HG03469 (cell line): ENCODE results near the gene EML6.

ENCODE experiments used
- ATAC-seq: cut with Tn5 transposase; IDR thresholded peaks from one replicate; pipeline ENCODE4 v1.9.1; 2021; ENCODE audit warnings: mild to moderate bottlenecking, moderate library complexity, moderate number of reproducible peaks; ENCODE audit not compliant: unreplicated experiment

EML6 gene

DNA sequence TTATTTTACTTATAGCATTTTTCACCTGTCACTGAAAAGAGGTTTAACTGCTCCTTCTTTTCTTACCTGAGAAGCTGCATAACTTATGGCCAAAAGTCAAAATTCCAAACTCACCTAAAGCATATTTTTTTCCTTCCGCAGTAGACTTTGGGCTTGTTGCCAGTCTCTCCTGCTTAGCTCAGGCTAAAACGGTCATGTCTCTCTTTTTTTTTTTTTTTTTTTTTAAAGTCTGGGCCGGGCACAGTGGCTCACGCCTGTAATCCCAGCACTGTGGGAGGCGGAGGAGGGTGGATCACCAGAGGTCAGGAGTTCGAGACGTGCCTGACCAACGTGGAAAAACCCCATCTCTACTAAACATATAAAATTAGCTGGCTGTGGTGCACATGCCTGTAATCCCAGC is 213.3 kb downstream of the EML6 start:
- ATAC-seq: no peak

DNA sequence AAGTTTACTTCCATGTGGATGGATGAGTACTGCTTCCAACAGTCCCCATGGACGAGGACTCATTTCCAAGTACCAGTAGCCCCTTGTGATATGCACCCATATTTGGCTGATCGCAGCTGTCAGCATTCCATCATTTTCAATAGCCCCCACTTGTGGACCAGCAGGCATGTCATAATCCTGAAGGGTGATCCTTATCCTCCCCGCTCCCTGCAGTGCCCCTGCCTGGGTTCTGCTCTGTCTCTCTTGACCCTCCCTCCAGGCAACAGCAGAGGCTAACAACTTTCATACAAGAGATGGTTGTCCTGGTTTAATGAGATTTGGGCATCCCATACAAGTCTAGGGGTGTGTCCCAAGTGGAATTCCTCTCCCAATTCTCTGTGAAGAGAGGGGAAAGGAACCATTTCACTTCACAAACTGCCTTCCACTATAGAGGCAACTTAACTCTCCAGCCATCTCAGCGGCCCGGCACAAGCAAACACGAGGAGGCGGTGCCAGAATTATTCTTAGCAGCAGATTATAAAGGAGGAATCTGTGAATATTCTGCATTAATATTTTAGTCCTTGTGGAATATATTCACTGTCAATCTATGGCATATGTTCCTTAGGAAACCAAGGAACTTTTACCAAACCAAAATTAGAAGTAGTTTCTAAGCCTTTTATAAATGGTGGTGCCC is 216.1 kb downstream of the EML6 start:
- no peak for ATAC-seq

DNA sequence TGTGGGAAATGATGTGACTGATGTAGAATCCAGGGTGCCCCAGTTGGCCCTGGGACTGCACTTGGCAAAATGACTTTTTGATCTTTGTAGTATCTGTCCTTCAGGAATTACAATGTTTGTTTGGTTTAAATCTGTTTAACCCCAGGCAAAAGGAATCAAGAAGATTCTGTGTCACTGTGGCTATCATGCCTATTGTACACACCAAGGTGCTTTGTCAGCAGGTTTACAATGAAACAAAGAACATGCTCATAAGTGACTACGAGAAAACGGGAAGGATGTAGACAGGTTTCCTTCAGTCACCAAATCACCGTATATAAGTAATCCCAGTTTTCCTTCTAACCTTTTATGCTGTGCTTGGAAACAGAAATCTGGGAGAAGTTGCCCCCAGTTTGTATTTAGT is 217.3 kb downstream of the EML6 start:
- ATAC-seq: no peak

DNA sequence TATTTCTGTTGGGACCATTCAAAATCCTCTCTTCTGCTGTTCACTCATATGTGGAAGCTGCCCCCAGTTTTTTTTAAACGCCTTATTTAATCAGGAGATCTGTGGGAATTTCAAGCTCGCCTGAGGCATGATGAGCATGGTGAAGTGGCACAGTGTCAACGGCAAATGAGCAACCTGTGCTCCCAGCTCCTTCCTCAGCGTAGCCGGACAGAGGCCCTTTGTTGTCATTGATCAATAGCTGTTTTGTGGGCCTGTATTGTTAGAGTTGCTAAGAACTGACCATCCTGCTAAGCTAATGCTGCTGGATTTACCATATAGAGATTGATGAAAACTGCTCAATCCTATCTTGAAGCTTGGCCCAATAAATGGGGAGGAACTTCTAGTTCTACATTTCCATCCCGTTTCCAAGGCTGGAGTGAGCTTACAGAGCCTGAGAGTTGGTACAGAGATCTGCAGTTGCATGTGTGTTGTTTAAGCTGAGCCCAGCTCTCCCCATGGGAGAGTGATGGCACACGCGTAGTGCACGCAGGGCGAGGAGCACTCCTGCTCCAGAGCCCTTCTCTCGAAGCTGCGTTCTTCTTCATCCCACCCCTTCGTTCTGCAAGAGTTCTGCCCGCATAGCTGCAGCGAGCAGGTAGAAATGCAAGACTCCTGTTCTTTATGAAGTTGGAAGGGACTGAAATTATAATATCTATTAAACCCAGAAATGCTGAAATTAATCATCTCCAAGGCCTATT is 218.0 kb downstream of the EML6 start:
- no peak for ATAC-seq

DNA sequence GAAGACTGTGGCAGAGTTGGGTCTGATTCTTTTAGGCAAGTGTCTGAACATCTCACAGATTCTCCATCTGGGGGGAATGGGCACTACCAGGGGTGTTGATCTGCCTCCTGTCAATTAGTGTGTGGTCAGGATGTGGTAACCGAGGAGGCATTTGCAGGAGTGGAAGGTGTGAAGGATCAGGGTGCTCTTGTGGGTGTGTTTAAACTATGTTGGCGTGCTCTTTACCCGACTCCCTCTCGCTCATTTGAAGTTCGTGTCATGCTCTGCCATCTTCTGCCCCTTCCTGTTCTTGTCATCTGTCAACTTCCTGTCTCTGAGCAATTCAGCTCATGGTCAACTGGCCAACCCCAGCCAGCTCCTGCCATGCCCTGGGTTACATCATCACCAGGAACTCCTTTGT is 218.9 kb downstream of the EML6 start:
- ATAC-seq: no peak

DNA sequence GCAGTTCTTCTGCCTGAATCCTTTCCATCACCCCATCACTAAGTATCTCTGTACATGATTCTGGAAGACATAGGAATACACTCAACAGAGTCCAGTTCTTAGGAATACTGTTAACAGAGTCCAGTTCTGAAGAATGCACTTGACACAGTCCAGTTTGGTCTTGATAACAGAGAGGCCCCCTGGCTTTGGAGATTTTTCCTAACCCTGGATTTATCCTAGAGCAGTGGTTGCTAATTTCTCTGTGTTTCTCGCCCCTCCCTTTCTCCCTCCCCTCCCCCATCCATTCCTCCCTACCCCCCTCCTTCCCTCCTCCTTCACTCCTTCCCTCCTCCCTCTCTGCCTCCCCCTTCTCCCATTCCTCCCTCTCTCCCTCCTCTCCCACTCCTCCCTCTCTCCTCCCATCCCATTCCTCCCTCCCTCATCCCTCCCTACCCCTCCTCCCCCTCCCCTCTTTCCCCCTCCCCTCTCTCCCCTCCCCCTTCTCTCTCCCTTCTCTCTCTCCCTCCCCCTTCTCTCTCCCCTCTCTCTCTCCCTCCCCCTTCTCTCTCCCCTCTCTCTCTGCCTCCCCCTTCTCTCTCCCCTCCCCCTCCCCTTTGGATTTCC is 221.4 kb downstream of the EML6 start:
- ATAC-seq: no peak

DNA sequence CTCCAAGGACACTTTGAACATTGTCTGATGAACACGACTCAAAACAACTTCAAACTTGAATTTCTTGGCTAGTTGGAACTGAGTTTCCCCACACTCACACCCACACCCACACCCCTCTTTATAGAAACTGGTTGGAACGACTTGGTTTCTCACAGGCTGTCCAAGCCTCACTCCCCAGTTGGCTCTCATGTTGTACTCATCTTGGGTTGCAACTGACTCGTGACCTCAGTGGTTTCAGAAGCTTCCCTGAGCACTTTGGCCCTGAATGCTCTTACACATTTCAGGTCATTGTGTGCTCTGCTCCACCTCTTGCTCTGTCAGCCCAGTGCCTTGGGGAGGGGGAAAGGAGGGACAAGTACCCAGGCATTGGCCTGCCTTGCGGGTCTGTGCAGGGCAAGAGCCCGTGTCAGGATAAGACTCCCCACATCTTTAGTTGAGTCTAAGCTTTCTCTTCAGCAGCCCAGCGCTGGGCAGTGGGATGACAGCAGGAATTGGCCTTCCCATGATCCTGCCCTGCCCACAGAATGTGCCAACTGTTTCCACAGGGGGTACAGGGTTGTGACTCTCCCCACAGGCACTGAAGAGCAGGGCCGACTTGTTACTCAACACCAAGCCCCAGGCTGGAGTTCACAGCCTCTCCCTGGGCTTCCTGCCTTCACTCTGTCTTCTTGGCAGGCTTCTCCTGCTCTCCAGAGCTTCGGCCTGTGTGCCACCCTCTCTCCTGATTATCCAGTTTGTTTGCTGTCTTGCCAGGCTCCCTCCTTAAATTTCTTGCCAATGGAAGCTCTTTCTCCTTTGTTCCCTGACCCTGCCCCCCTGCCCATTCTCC is 222.1 kb downstream of the EML6 start:
- ATAC-seq: peak; percentile 50

DNA sequence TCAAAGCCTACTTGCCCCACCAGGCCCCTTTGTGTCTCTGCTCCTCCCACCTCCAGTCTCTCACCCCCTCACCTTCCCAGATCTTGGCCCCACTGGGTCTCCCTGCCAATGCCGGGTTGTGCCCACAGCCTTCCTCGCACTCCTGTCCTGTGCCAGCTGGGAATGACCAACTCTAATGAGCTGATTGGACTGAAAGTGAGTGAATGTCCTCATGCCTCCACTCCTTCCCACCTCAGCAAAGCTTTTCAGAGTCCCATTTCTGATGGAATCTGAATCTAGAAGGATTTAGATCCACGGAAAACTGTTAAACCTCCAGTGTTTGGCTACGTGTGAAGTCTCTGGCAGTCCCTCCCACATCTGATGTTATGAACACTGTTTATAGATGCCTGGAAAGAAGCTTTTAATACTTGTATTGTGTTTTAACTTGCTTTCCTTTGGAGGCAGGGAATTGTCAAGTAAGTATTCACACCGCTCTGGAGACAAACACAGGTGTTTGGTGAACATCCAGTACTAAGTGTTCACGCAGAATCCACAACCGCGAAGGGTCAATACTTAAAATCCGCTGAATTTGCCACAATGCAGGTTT is 222.9 kb downstream of the EML6 start:
- ATAC-seq: no peak

DNA sequence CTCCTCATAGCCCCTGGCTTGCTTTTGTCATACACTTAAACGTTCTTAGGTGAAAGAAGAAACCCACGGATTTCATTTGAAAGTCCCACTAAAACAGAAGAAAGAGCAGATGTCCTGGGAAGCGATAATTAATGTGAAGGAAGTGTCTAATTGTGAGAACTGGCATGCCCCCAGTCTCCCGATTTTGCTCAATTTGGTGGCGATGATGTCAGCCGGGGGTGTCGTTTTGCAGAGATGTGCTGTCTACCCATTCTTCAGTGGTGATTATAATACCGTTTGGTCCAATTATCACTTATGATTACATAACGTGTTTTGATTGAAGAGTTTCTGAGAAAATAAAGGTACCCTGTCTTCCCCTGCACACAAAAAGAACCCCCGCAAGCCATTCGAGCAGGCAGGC is 223.7 kb downstream of the EML6 start:
- no peak for ATAC-seq

DNA sequence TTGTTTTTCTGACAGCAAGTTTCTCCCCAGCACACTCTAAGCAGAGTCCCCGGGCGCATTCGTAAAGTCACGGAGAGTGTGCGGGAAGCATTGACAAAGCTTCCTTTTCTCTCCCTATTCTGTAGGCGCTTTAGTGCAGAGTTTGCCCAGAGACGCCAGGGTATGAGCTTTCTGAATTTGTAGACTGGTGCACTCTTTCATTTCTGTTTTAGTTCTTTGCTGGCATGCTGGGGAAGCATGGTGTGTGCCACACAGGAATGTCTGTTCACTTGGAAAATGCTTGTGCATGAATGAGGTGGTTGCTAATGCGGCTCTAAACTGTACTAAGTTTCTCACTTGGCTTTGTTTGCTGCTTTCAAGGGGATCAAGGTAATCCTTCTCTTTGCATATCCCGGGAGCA is 224.2 kb downstream of the EML6 start:
- ATAC-seq: no peak

DNA sequence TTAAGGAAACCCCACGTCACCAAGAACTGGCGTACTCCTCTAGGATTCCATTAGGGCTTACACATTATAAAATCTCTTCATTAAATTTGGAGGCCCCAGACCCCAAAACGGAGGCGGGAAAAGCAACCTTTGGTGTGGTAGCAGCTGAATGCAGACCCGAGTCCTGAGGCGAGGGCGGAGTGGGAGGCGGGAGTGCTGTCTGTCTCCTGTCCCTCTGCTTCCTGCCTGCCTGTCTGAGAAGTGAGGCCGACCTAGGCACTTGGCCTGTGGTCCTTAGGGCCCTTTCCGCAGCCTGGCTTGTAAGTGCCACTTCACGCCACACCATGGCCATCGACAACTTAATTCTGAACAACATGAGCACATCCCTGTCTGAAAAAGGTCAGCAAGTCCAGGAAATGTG is 224.7 kb downstream of the EML6 start:
- ATAC-seq: no peak

DNA sequence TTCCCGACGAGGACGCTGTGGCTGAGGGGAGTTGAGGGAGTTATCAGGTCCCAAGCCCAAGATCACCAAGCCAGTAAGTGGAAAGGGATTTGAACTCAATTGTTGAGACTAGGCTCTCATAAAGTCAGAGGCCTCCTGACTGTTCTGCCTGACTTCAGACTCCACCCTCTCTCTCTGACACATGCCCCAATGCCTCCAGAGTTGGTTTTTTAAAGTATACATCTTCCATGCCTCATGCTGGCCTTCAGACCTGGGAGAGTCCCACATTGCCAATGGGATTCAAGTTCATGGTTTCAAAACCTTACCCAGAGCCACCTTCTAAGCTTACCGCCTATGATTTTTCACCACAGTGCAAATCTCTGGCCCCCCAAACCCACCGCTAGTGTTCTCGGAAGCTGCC is 226.0 kb downstream of the EML6 start:
- no peak for ATAC-seq

DNA sequence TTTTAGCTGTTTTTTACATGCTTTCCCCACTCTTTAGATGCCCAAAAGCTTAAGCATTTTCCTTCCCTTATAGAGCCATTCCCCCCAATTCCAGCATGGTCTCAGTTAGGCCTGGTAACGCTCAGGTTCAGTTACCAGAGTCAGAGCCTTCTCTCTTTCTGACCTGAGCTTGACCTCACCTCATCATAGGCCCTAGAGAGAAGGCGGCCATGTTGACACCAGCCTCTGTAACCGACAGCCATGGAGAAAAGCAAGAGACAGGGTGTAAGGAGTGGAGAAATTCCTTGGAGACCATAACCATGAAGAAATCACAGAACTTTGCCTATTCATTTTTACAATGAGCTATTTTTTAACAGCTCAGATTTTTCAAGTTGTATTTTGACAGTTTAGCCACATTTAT is 227.3 kb downstream of the EML6 start:
- ATAC-seq: no peak

DNA sequence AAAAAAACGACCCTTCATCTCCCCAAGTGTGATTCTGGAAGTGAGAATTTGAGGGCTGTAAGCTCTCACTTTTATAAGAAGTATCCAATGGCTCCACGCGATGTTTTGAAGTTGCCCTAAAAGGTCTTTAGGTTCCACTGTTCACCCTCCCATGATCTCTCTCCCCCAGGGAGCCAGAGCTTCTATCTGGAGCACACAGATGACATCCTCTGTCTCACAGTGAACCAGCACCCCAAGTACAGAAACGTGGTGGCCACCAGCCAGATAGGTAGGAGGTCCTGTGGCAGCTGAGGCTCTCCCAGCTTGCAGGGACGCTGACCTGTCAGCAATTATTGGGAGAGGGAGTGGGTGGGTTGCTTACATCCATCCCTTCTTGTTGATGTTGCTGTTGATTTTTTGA is 229.0 kb downstream of the EML6 start:
- ATAC-seq: no peak

DNA sequence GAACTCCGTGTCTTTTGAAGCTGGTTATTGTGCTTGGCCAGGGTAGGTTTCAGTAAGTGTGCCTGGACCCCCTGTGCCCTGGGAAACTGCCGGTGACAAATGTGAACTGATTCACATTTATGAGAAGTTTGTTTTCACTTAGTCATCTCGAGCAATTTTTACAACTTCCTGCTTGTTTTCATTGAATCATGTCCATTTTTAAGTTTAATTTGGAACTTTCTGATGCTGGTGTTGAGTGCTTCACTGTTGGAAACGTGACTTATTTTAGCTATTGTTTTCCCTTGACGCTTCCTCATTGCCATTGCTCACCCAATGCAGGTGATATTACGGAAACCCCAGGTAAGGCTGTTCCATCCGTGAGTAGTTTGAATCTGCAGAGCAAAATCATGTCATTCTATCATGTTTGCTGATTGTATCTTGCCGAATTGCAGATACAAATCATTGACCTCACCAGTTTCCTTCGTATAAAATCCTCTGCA is 229.6 kb downstream of the EML6 start:
- ATAC-seq: no peak

DNA sequence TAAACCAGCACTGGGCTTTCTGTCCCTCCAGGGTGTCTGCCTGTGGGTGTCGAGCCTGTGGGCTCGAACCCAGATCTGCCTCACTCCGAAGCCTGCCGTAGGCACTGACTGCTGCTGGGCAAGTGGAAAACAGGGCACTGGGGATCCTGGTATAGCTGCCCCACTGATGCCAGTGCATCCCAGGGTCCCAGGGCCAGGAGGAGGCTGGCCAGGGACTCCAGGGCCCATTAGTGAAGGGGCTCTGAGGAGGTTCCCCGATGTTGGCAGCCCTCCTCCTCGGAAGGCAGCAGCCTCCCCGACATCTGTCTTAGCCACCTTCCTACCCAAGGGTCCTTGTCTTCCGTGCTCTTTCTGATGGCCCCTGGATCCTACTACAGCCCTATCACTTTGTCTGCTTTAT is 230.7 kb downstream of the EML6 start:
- ATAC-seq: no peak

DNA sequence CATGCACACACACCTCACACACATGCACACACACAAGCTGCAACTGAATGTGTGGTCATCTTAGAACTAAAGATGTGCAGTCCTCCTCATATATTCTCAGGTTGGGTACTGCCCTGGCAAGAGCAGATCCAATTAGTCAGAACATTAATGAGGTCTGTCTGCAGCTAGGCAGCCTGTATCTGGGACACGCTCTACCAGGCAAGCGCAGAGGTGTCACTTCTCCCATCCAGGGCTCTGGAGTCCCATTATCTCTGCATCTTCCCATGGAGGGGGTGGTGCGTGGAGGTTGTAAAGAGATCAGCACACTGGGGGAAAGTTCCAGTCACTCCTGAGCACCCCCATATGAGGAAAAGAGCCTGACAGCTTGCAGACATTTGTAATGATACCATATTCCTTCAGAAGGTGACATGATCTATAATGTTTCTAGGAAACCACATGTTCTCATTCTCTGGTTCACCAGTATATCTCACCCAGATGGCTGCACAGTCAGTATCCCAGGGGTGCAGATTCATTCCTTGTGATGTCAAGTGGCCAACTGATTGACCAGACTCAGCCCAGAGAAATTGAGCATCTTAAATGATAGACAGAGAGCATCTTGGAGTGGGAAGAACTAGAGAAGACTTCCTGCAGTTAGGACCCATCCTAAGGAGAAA is 231.4 kb downstream of the EML6 start:
- no peak for ATAC-seq

DNA sequence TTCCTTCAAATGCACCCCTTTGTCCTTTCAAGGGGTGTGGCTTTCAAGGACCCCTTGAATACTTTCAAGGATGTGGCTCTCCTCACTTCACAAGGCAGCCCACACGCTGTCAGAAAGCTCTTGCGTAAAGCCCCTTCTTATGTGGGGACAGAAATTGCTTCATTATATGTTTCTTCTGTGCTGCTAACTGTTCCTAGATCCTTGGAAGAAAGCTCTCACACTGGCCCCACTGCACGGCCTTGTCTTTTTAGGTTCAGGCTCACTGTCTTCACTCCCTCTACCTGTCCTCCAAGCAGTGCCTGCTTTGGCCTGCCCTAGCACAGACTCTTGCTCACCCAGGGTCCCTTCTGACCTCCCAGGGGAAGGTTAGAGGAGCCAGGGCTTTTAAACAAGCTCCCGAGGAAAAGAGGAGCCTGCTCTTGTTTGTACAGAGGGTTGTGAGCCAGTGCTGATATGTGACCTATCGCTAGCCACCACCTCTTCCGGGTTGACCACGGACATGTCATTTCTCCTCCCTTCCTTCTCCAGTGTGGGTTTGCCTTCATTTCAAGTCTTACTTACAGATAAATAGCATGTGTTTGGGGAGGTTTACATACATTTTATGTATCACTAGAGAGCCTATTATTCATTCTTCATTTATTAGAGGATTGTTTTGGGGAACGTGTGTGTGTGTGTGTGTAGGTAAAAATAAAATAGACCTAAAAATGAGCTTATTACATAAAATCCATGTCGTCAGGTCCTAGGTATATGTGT is 232.1 kb downstream of the EML6 start:
- no peak for ATAC-seq

DNA sequence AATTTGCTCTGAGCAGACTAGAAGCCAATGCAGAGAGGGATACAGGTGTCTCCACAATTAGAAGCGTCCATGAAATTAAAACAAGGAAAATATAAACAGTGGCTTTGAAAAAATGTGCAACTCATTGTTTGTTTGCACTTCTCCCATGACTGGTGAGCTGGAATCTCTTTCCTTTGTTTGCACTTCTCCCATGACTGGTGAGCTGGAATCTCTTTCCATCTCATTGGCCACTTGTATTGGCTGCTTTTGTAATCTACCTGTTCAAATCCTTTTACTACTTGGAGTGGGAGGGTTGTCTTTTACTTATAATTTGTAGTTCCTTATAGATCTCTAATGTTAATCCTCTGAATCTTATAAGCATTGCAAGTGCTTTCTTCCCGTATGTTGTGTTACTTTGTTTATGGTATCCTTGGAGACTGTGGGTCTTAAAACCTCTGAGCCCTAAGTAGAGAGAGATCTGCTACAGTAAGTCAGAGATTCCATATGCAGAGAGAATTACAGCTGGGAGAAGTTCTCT is 232.7 kb downstream of the EML6 start:
- ATAC-seq: no peak
